ENCODE measurements around the gene SORCS2. TPM values are rescaled to one million over a fixed set of nuclear protein-coding genes. Genes with fewer than 3 reads are reported as not detected.

The SORCS2 gene
- total RNA-seq, 1 donor from 2014 or later, result 5.2 TPM

- Mint-ChIP-seq H3K27me3 (ENCODE audit: insufficient read depth, low read depth) (peaks cover 5% of the 10 kb centered on the region), H3K36me3 (peaks cover 2% of the 10 kb centered on the region), H3K27ac (no peak overlapping the region), H3K9me3 (no peaks in the 10 kb centered on the region), H3K4me3 (no peak overlapping the region), H3K4me1 (peaks cover 65% of the 10 kb centered on the region)
- Histone ChIP-seq H3K9me3 (ENCODE audit: low read depth) (no peaks in the 10 kb centered on the region), H3K4me2 (no peak overlapping the region), H3K9ac (no peak overlapping the region), H3K4me3 (no peak overlapping the region), H4K20me1 (ENCODE audit: low read depth) (peaks cover 26% of the 10 kb centered on the region), H3K4me1 (peaks cover 19% of the 10 kb centered on the region), H3K36me3 (no peaks in the 10 kb centered on the region), H3K27ac (no peak overlapping the region), H3K79me2 (ENCODE audit: low read depth) (no peaks in the 10 kb centered on the region), H3F3A (ENCODE audit: low read depth) (no peaks in the 10 kb centered on the region), H2AFZ (replicated peaks) (no peak overlapping the region), H3K27me3 (no peaks in the 10 kb centered on the region)
- no peak for DNase-seq (ENCODE audit: low spot score)
- no peak for TF ChIP-seq CTCF (IDR thresholded peaks at IDR 0.05)
- no peak for TF ChIP-seq EZH2phosphoT487 (IDR thresholded peaks at IDR 0.05)
- no peak for TF ChIP-seq EZH2 (IDR thresholded peaks at IDR 0.05)
These were observed 84.2 kb downstream of the SORCS2 start for GRCh38 chr4:7276515-7276914.

- TF ChIP-seq EZH2phosphoT487 (IDR thresholded peaks at IDR 0.05), result no peak
- no peak for TF ChIP-seq EZH2 (IDR thresholded peaks at IDR 0.05)
- TF ChIP-seq CTCF (IDR thresholded peaks at IDR 0.05), result no peak
- Histone ChIP-seq H3K4me3 (no peak overlapping the region), H3K79me2 (ENCODE audit: low read depth) (no peaks in the 10 kb centered on the region), H4K20me1 (ENCODE audit: low read depth) (peaks cover 26% of the 10 kb centered on the region), H3K9ac (no peak overlapping the region), H3K4me2 (no peak overlapping the region), H3K27ac (no peak overlapping the region), H3K9me3 (ENCODE audit: low read depth) (no peaks in the 10 kb centered on the region), H2AFZ (replicated peaks) (no peak overlapping the region), H3K4me1 (peaks cover 19% of the 10 kb centered on the region), H3F3A (ENCODE audit: low read depth) (no peaks in the 10 kb centered on the region), H3K27me3 (no peaks in the 10 kb centered on the region), H3K36me3 (no peaks in the 10 kb centered on the region)
- Mint-ChIP-seq H3K27me3 (ENCODE audit: insufficient read depth, low read depth) (peaks cover 5% of the 10 kb centered on the region), H3K9me3 (no peaks in the 10 kb centered on the region), H3K27ac (no peak overlapping the region), H3K36me3 (peaks cover 2% of the 10 kb centered on the region), H3K4me1 (peaks cover 76% of the 10 kb centered on the region), H3K4me3 (no peak overlapping the region)
- DNase-seq (ENCODE audit: low spot score), result no peak
These were observed 85.9 kb downstream of the SORCS2 start for GRCh38 chr4:7278071-7278765.

GRCh38 chr4:7278981-7279380 lies 86.6 kb downstream of the SORCS2 start:
- peaks cover 26% of the 10 kb centered on the region for H4K20me1 ChIP-seq (ENCODE audit: low read depth)
- peaks cover 2% of the 10 kb centered on the region for H3K36me3 Mint-ChIP-seq
- H3K4me3 ChIP-seq, result no peak overlapping the region
- H3K27ac ChIP-seq, result no peak overlapping the region
- H3K4me1 ChIP-seq, result peaks cover 19% of the 10 kb centered on the region
- H3K4me3 Mint-ChIP-seq, result no peak overlapping the region
- no peak for TF ChIP-seq CTCF (IDR thresholded peaks at IDR 0.05)
- no peak for TF ChIP-seq EZH2 (IDR thresholded peaks at IDR 0.05)
- no peak for TF ChIP-seq EZH2phosphoT487 (IDR thresholded peaks at IDR 0.05)
- H3K9me3 Mint-ChIP-seq, result no peaks in the 10 kb centered on the region
- H3K9ac ChIP-seq, result no peak overlapping the region
- peaks cover 69% of the 10 kb centered on the region for H3K4me1 Mint-ChIP-seq
- H2AFZ ChIP-seq (replicated peaks), result no peak overlapping the region
- no peak overlapping the region for H3K27ac Mint-ChIP-seq
- DNase-seq (ENCODE audit: low spot score), result no peak
- H3K9me3 ChIP-seq (ENCODE audit: low read depth), result no peaks in the 10 kb centered on the region
- H3K36me3 ChIP-seq, result no peaks in the 10 kb centered on the region
- no peak overlapping the region for H3K4me2 ChIP-seq
- H3F3A ChIP-seq (ENCODE audit: low read depth), result no peaks in the 10 kb centered on the region
- no peaks in the 10 kb centered on the region for H3K79me2 ChIP-seq (ENCODE audit: low read depth)
- H3K27me3 ChIP-seq, result no peaks in the 10 kb centered on the region
- peaks cover 3% of the 10 kb centered on the region for H3K27me3 Mint-ChIP-seq (ENCODE audit: insufficient read depth, low read depth)

All from neural progenitor cell (in vitro differentiated cells).